SK-N-SH treated with all-trans-retinoic acid at 6 μM for 48 hours (cell line): ENCODE results near the gene MFSD6.

Source experiments
- ATAC-seq: fragments of 200-7000 bp; cut with Tn5 transposase; 3 replicates; pipeline ENCODE4 v1.9.1; 2020; ENCODE audit warnings: mild to moderate bottlenecking, moderate library complexity
- ARNTL ChIP-seq: fragments of 450-650 bp; formaldehyde crosslinking; IDR thresholded peaks from 2 replicates; pipeline ENCODE4 v1.5.0; 2020; ENCODE audit warnings: low read depth, mild to moderate bottlenecking, moderate library complexity, borderline replicate concordance
- CSDC2 ChIP-seq: fragments of 250-450 bp; sonication (Bioruptor Pico); IDR thresholded peaks from 2 replicates; pipeline ENCODE4 v1.5.0; 2020; ENCODE audit warnings: mild to moderate bottlenecking, moderate library complexity
- ESRRG ChIP-seq: fragments of 250-450 bp; sonication (Bioruptor Pico); IDR thresholded peaks from 2 replicates; pipeline ENCODE4 v1.6.1; 2021; ENCODE audit warnings: mild to moderate bottlenecking
- GLIS3 ChIP-seq: fragments of 250-450 bp; sonication (Bioruptor Pico); IDR thresholded peaks from 2 replicates; pipeline ENCODE4 v1.5.0; 2020; ENCODE audit warnings: mild to moderate bottlenecking, moderate library complexity
- ISL1 ChIP-seq: fragments of 250-450 bp; sonication (Bioruptor Pico); IDR thresholded peaks from 2 replicates; pipeline ENCODE4 v2.1.2; 2022; ENCODE audit warnings: mild to moderate bottlenecking, moderate library complexity
- OSR1 ChIP-seq: fragments of 250-450 bp; sonication (Bioruptor Pico); IDR thresholded peaks from 2 replicates; pipeline ENCODE4 v1.8.0; 2022; ENCODE audit warnings: moderate library complexity, mild to moderate bottlenecking, inconsistent platforms
- PPARA ChIP-seq: fragments of 250-450 bp; sonication (Bioruptor Pico); IDR thresholded peaks from 2 replicates; pipeline ENCODE4 v1.5.0; 2020; ENCODE audit warnings: mild to moderate bottlenecking, borderline replicate concordance
- RARB ChIP-seq: fragments of 250-450 bp; sonication (Bioruptor Pico); IDR thresholded peaks from 2 replicates; pipeline ENCODE4 v1.8.0; 2021; ENCODE audit warnings: mild to moderate bottlenecking, moderate library complexity
- SNAI2 ChIP-seq: fragments of 250-450 bp; sonication (Bioruptor Pico); IDR thresholded peaks from 2 replicates; pipeline ENCODE4 v1.5.0; 2020; ENCODE audit warnings: mild to moderate bottlenecking, moderate library complexity
- TCF4 ChIP-seq: fragments of 250-450 bp; sonication (Bioruptor Pico); IDR thresholded peaks from 2 replicates; pipeline ENCODE4 v1.8.0; 2021; ENCODE audit warnings: mild to moderate bottlenecking, moderate library complexity, borderline replicate concordance
- TOX ChIP-seq: fragments of 250-450 bp; sonication (Bioruptor Pico); IDR thresholded peaks from 2 replicates; pipeline ENCODE4 v1.8.0; 2021; ENCODE audit warnings: mild to moderate bottlenecking, moderate library complexity, borderline replicate concordance
- ZC3H10 ChIP-seq: fragments of 250-450 bp; sonication (Bioruptor Pico); IDR thresholded peaks from 2 replicates; pipeline ENCODE4 v1.5.1; 2021; ENCODE audit warnings: mild to moderate bottlenecking, moderate library complexity
- ZFP3 ChIP-seq: fragments of 250-450 bp; sonication (Bioruptor Pico); IDR thresholded peaks from 2 replicates; pipeline ENCODE4 v1.5.0; 2020; ENCODE audit warnings: mild to moderate bottlenecking, moderate library complexity
- ZFP30 ChIP-seq: fragments of 450-650 bp; formaldehyde crosslinking; IDR thresholded peaks from 2 replicates; pipeline ENCODE4 v1.5.0; 2022; ENCODE audit warnings: mild to moderate bottlenecking, moderate library complexity
- ZNF565 ChIP-seq: fragments of 450-650 bp; formaldehyde crosslinking; conservative IDR thresholded peaks from 2 replicates; pipeline ENCODE4 v1.5.0; 2020; ENCODE audit warnings: low read depth, mild to moderate bottlenecking, moderate library complexity
- ZNF70 ChIP-seq: fragments of 450-650 bp; formaldehyde crosslinking; IDR thresholded peaks from 2 replicates; pipeline ENCODE4 v1.5.0; 2020; ENCODE audit warnings: mild to moderate bottlenecking, moderate library complexity
- ZNF8 ChIP-seq: fragments of 450-650 bp; formaldehyde crosslinking; IDR thresholded peaks from 2 replicates; pipeline ENCODE4 v1.5.0; 2020; ENCODE audit warnings: mild to moderate bottlenecking, moderate library complexity
- TF ChIP-seq, protein P1 (sequence below): fragments of 250-450 bp; sonication (Bioruptor Pico); IDR thresholded peaks from 2 replicates; pipeline ENCODE4 v1.8.0; 2020; ENCODE audit warnings: mild to moderate bottlenecking, moderate library complexity, borderline replicate concordance
- TF ChIP-seq, protein P2 (sequence below): fragments of 250-450 bp; sonication (Bioruptor Pico); IDR thresholded peaks from 2 replicates; pipeline ENCODE4 v1.5.1; 2021; ENCODE audit warnings: mild to moderate bottlenecking, moderate library complexity
- TF ChIP-seq, protein P3 (sequence below): fragments of 250-450 bp; sonication (Bioruptor Pico); IDR thresholded peaks from 2 replicates; pipeline ENCODE4 v1.5.0; 2020; ENCODE audit warnings: mild to moderate bottlenecking, moderate library complexity
- TF ChIP-seq, protein P4 (sequence below): fragments of 250-450 bp; sonication (Bioruptor Pico); IDR thresholded peaks from 2 replicates; pipeline ENCODE4 v1.8.0; 2021; ENCODE audit warnings: low read depth, mild to moderate bottlenecking, moderate library complexity, borderline replicate concordance
- TF ChIP-seq, protein P5 (sequence below): fragments of 250-450 bp; sonication (Bioruptor Pico); IDR thresholded peaks from 2 replicates; pipeline ENCODE4 v1.5.1; 2020; ENCODE audit warnings: low read depth, mild to moderate bottlenecking, moderate library complexity

Gene MFSD6

DNA sequence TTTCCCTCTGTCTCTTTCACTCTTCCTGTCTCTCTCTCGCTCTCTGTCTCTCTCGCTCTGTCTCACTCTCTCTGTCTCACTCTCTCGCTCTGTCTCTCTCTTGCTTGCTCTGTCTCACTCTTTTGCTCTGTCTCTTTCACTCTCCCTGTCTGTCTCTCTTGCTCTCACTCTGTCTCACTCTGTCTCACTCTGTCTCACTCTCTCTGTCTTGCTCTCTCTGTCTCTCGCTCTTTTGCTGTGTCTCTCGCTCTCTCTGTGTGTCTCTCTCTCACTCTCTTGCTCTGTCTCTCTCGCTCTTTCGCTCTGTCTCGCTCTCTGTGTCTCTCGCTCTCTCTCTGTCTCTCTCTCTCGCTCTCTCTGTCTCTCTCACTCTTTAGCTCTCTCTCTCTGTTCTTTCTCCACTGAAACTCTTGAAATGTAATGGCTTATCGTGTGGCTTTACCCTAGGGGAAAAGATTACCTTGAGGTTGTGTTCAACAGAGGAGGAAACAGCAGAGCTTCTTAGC, 41.9 kb upstream of the MFSD6 start:
- no peak for ATAC-seq
- no peak for TF ChIP-seq ESRRG (CRISPR knock-in tag)
- no peak for TF ChIP-seq TCF4 (CRISPR knock-in tag)
- TF ChIP-seq, protein P1, sequence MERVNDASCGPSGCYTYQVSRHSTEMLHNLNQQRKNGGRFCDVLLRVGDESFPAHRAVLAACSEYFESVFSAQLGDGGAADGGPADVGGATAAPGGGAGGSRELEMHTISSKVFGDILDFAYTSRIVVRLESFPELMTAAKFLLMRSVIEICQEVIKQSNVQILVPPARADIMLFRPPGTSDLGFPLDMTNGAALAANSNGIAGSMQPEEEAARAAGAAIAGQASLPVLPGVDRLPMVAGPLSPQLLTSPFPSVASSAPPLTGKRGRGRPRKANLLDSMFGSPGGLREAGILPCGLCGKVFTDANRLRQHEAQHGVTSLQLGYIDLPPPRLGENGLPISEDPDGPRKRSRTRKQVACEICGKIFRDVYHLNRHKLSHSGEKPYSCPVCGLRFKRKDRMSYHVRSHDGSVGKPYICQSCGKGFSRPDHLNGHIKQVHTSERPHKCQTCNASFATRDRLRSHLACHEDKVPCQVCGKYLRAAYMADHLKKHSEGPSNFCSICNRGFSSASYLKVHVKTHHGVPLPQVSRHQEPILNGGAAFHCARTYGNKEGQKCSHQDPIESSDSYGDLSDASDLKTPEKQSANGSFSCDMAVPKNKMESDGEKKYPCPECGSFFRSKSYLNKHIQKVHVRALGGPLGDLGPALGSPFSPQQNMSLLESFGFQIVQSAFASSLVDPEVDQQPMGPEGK = no peak

DNA sequence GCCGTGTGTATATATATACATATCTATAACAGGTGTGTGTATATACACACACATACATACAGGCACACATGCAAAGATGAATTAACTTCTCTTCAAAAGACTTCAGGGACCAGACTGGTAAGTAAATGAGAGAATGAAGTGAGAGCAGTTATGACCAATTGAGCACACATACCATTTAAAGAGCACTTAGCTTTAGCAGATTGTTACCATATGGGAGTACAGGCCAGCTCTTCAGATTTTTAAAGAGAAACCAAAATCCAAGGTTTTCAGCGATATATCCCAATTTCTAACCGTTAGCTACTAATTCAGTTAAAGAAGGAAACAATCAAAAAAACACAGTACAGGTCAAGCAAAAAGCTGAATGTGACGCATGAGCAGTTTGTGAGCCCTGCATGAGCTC, 41.1 kb upstream of the MFSD6 start:
- TF ChIP-seq, protein P2, sequence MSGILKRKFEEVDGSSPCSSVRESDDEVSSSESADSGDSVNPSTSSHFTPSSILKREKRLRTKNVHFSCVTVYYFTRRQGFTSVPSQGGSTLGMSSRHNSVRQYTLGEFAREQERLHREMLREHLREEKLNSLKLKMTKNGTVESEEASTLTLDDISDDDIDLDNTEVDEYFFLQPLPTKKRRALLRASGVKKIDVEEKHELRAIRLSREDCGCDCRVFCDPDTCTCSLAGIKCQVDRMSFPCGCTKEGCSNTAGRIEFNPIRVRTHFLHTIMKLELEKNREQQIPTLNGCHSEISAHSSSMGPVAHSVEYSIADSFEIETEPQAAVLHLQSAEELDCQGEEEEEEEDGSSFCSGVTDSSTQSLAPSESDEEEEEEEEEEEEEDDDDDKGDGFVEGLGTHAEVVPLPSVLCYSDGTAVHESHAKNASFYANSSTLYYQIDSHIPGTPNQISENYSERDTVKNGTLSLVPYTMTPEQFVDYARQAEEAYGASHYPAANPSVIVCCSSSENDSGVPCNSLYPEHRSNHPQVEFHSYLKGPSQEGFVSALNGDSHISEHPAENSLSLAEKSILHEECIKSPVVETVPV (CRISPR knock-in tag) = no peak
- TF ChIP-seq SNAI2 (CRISPR knock-in tag) (no peak), ZC3H10 (CRISPR knock-in tag) (no peak), TOX (CRISPR knock-in tag) (no peak), ZNF70 (CRISPR knock-in tag) (no peak), RARB (CRISPR knock-in tag) (no peak), CSDC2 (CRISPR knock-in tag) (no peak), ZFP3 (no peak), ZNF565 (CRISPR knock-in tag) (no peak), PPARA (CRISPR knock-in tag) (no peak), TCF4 (CRISPR knock-in tag) (no peak), ZFP30 (CRISPR knock-in tag) (no peak), ARNTL (CRISPR knock-in tag) (no peak)
- TF ChIP-seq, protein P3, sequence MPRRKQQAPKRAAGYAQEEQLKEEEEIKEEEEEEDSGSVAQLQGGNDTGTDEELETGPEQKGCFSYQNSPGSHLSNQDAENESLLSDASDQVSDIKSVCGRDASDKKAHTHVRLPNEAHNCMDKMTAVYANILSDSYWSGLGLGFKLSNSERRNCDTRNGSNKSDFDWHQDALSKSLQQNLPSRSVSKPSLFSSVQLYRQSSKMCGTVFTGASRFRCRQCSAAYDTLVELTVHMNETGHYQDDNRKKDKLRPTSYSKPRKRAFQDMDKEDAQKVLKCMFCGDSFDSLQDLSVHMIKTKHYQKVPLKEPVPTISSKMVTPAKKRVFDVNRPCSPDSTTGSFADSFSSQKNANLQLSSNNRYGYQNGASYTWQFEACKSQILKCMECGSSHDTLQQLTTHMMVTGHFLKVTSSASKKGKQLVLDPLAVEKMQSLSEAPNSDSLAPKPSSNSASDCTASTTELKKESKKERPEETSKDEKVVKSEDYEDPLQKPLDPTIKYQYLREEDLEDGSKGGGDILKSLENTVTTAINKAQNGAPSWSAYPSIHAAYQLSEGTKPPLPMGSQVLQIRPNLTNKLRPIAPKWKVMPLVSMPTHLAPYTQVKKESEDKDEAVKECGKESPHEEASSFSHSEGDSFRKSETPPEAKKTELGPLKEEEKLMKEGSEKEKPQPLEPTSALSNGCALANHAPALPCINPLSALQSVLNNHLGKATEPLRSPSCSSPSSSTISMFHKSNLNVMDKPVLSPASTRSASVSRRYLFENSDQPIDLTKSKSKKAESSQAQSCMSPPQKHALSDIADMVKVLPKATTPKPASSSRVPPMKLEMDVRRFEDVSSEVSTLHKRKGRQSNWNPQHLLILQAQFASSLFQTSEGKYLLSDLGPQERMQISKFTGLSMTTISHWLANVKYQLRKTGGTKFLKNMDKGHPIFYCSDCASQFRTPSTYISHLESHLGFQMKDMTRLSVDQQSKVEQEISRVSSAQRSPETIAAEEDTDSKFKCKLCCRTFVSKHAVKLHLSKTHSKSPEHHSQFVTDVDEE (CRISPR knock-in tag) = no peak
- TF ChIP-seq, protein P4, sequence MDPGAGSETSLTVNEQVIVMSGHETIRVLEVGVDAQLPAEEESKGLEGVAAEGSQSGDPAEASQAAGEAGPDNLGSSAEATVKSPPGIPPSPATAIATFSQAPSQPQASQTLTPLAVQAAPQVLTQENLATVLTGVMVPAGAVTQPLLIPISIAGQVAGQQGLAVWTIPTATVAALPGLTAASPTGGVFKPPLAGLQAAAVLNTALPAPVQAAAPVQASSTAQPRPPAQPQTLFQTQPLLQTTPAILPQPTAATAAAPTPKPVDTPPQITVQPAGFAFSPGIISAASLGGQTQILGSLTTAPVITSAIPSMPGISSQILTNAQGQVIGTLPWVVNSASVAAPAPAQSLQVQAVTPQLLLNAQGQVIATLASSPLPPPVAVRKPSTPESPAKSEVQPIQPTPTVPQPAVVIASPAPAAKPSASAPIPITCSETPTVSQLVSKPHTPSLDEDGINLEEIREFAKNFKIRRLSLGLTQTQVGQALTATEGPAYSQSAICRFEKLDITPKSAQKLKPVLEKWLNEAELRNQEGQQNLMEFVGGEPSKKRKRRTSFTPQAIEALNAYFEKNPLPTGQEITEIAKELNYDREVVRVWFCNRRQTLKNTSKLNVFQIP (CRISPR knock-in tag) = no peak
- TF ChIP-seq, all 23 proteins: peak for 0
- ATAC-seq = no peak

DNA sequence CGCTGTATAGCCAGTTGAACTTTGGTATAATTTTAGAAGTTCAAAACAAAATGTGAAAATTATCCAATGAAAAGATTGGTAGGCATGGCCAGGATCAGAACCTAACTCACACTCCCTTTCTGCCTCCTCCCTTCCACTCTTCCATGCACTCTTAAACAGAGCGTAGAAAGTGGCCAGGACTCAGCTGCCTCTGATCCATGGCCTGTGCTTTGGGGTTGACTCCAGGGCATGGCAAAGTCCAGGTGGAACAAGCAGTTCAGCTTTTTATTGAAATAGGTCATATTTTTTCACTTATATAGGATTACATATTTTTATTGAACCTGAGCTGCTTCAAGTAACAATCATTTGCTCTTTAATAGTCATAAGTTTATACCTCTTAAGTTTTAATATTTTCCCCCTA, 38.5 kb upstream of the MFSD6 start:
- no peak for ATAC-seq
- no peak for TF ChIP-seq ZNF8
- no peak for TF ChIP-seq OSR1 (CRISPR knock-in tag)
- TF ChIP-seq, protein P1 = no peak
- no peak for TF ChIP-seq GLIS3 (CRISPR knock-in tag)
- TF ChIP-seq PPARA (CRISPR knock-in tag) = no peak
- TF ChIP-seq TOX (CRISPR knock-in tag) = no peak
- TF ChIP-seq, protein P5, sequence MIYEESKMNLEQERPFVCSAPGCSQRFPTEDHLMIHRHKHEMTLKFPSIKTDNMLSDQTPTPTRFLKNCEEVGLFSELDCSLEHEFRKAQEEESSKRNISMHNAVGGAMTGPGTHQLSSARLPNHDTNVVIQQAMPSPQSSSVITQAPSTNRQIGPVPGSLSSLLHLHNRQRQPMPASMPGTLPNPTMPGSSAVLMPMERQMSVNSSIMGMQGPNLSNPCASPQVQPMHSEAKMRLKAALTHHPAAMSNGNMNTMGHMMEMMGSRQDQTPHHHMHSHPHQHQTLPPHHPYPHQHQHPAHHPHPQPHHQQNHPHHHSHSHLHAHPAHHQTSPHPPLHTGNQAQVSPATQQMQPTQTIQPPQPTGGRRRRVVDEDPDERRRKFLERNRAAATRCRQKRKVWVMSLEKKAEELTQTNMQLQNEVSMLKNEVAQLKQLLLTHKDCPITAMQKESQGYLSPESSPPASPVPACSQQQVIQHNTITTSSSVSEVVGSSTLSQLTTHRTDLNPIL (CRISPR knock-in tag) = no peak
- no peak for TF ChIP-seq ZNF565 (CRISPR knock-in tag)
- TF ChIP-seq ISL1 (CRISPR knock-in tag) = no peak
- TF ChIP-seq ARNTL (CRISPR knock-in tag) = no peak
- TF ChIP-seq, protein P4 (CRISPR knock-in tag) = no peak
- no peak for TF ChIP-seq TCF4 (CRISPR knock-in tag)
- no peak for TF ChIP-seq ZFP30 (CRISPR knock-in tag)
